VCaP (cell line): ENCODE measurements around the gene DIP2C.

Source experiments
- H3K27ac ChIP-seq: fragments of 450-650 bp; 2 replicates; pipeline ENCODE4 v1.5.1; 2017
- TF ChIP-seq, protein P1 (sequence below): fragments of 450-650 bp; conservative IDR thresholded peaks from 2 replicates; pipeline ENCODE4 v1.5.1; 2017; ENCODE audit warnings: mild to moderate bottlenecking, moderate library complexity

DIP2C gene

DNA sequence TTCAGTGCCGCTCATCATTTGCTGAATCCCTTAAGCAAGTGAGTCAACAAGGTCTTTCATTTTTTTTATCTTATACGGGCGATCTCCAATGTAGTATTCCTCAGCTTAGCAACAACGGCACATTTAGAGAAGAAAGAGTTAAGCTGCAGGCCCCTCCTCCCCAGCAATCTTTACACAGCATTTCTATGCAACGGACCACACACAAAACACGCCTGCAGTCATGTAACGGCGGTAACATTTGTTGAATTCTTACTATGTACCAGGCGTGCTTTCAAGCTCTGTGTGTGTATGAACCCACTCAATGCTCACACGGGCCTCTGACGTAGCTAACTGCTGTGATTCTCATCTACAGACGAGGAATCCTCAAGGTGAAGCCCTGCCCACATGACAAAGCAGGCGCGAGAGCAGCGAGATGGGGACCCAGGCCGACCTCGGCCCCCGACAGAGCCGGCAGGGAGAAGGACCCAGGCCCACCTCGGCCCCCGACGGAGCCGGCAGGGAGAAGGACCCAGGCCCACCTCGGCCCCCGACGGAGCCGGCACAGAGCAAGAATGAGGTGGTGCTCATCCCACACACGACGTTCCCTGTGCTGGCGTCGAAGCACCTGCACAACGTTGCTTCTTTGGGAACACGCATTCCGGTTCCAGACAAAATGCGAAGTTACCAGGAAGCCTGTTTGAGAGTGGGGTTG, 313.5 kb downstream of the DIP2C start:
- TF ChIP-seq, protein P1, sequence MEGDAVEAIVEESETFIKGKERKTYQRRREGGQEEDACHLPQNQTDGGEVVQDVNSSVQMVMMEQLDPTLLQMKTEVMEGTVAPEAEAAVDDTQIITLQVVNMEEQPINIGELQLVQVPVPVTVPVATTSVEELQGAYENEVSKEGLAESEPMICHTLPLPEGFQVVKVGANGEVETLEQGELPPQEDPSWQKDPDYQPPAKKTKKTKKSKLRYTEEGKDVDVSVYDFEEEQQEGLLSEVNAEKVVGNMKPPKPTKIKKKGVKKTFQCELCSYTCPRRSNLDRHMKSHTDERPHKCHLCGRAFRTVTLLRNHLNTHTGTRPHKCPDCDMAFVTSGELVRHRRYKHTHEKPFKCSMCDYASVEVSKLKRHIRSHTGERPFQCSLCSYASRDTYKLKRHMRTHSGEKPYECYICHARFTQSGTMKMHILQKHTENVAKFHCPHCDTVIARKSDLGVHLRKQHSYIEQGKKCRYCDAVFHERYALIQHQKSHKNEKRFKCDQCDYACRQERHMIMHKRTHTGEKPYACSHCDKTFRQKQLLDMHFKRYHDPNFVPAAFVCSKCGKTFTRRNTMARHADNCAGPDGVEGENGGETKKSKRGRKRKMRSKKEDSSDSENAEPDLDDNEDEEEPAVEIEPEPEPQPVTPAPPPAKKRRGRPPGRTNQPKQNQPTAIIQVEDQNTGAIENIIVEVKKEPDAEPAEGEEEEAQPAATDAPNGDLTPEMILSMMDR: no peak
- no peak overlapping the region for H3K27ac ChIP-seq

DNA sequence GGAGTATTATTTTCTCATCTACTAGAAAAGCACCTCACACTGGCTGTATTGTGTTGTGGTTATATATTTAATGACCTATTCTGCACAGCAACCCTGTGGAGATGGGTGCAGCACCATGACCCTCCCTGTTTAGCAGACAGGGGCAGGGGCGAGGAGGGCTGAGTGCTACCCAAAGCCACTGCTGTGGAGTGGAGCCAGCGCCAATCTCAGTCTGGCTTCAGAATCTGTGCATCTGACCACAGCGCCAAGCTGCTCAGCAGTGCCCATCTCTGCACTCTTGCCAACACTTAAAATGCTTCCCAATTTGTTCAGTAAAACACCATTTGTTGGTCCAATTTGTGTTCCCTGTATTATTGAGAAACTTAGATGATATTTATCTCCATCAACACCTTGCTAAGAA, 315.1 kb downstream of the DIP2C start:
- H3K27ac ChIP-seq: no peak overlapping the region; the same call in 1 of the 2 replicates
- TF ChIP-seq, protein P1: no peak

DNA sequence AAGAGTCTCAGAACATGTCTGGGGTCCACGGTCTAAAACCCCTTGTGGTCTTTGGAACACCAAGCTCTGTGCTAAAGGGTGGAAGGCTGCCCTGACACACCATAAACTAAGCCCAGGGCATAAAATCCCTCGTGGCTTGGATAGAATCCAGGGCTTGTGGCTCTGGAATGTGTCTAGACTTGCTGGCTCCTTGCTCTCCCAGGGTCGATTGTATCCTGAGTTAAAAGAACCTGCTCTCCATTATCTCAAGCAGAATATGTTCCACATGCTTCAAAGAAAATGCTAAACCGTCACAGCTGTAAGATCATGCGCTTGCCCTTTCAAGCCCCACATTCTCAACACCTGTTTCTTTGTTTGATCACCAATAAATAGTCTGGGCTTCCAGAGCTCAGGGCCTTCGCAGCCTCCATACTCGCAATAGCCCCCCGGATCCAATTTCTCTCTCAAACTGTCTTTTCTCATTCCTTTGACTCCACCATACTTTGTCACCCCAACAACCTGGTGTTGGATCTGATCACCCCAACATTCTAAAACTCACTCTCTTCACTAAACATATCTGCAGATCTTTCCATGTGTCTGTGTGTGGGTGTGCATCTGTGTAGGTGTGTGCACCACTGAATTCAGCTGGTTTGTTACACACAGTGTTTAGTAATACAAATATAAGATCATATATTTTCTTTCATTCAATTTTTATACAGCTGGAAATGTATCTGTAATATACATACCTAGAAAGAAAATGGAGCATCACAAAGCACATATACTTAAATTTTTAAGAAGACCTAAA, 315.8 kb downstream of the DIP2C start:
- H3K27ac ChIP-seq: peak overlapping the region; percentile 29; the same call in 1 of the 2 replicates
- TF ChIP-seq, protein P1: no peak

DNA sequence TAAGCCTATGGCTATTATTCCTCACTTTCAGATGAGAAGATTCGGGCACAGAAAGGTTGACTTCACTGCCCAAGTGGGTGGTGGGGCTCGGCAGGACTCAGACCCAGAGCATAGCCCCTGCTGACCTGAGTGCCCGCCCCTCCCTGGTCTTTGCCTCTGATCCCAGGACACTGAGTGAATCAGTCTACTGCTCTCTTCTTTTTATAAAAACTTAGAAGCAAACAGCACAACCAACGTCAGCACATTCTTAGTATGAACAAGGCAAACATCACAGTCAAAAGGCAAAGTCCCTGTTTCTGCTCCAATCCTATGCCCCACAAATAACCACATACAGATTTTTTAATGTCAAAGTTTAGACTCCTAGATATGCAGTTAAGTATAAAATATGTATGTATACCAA, 316.5 kb downstream of the DIP2C start:
- TF ChIP-seq, protein P1: no peak
- H3K27ac ChIP-seq: peak overlapping the region; percentile 29; the same call in 1 of the 2 replicates

DNA sequence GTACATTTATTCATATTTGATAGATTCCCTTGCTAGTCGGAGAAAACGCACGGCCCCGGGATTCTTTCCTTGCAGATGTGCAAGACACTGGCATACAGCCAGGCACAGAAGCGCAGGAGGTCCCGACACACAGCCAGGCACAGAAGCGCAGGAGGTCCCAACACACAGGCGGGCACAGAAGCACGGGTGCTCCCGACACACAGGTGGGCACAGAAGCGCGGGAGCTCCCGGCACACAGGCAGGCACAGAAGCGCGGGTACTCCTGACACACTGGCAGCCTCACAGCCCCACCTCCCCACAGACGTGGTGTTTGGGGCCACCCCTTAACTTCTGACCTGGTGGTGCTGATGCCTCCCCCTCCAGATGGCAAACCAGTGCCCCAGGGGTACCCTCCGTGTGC, 316.9 kb downstream of the DIP2C start:
- TF ChIP-seq, protein P1: no peak
- H3K27ac ChIP-seq: no peak overlapping the region

DNA sequence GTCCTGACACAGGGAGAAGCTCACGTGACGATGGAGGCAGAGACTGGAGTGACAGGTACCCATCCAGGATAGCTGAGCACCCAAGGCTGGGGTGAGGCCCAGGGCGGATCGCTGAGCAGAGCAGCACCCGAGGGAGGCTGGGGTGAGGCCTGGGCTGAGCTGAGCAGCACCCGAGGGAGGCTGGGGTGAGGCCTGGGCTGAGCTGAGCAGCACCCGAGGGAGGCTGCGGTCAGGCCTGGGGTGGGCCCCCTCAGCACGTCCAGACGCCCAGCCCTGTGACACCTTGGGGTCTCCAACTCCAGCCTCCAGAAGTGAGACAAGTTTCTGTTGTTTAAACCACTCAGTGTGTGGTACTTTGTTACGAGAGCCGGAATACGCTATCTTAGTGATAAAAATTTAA, 318.0 kb downstream of the DIP2C start:
- no peak overlapping the region for H3K27ac ChIP-seq
- TF ChIP-seq, protein P1: no peak

DNA sequence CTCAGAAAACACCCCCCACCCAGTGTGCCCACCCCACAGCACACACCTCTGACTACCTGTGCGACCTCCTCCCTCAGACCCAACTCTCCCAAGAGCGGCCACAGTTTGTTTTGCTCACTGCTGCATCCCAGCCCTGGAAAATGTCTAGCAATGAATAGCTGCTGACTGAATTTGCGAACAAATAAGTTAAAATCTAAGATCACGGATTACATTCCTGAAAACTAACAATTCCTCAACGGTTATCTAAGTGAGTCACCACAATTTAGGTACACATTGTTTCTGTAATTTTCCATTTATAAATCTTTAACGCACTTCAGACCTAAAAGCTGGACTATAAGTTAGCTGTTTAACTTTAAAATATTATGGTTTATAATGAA, 319.0 kb downstream of the DIP2C start:
- TF ChIP-seq, protein P1: no peak
- H3K27ac ChIP-seq: no peak overlapping the region
